ENCODE data around the gene ANKRD23.

ANKRD23 gene

DNA sequence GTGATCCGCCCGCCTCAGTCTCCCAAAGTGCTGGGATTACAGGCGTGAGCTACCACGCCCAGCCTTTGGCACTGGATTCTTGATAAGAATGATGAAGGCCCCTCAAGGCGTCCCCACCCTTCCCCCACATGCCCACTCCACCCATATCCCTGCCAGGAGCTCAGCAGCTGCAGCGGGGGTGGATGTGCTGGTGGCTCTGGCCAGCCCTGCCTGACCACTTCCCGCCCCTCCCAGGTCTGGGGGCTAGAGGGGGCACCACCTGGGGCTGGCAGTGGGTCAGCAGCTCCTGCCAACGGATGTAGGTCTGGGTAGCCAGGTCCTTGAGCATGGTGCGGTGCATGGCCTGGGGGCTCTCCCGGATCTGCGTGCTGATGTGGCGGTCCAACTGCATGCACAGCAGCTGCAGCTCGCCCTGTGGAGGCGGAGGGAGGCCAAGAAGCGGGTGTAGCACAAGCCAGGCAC lies 33.8 kb upstream of the ANKRD23 start:
- Histone ChIP-seq H3K4me3 (ENCODE audit: insufficient read depth, low read depth, low read length, poor library complexity, severe bottlenecking) (no peak overlapping the region), H3K4me1 (ENCODE audit: control insufficient read depth, insufficient read depth, low read length, poor library complexity, severe bottlenecking) (peaks cover 12% of the 10 kb centered on the region), H3K9me3 (ENCODE audit: control insufficient read depth, low read length) (no peaks in the 10 kb centered on the region), H3K27me3 (replicated peaks; ENCODE audit: control insufficient read depth, insufficient read depth, low read length, poor library complexity, severe bottlenecking) (no peaks in the 10 kb centered on the region), H3K36me3 (ENCODE audit: control insufficient read depth, insufficient read depth, low read length) (no peaks in the 10 kb centered on the region), H3K27ac (ENCODE audit: insufficient read depth, low read length, poor library complexity, severe bottlenecking) (no peak overlapping the region)
- no peak for DNase-seq

DNA sequence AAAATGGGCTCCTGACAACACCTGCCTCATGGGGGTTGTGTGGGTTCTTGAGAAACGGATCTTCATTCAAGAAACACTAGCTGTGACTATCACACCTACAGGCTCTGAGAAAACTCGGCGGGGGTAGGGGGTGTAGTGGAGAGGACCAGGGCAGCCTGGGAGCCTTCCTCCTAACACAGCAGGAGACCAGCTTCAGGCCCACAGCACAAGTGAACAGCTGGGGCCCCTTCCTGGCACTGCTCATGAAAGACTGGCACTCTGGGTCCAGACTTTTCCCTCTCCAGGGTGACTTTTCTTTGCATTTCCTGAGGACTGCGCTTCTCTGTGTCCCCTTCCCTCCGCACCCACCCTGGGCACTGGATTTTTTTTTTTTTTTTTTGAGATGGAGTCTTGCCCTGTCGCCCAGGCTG lies 33.2 kb upstream of the ANKRD23 start:
- H3K27me3 ChIP-seq (replicated peaks; ENCODE audit: control insufficient read depth, insufficient read depth, low read length, poor library complexity, severe bottlenecking) = no peaks in the 10 kb centered on the region
- H3K4me3 ChIP-seq (ENCODE audit: insufficient read depth, low read depth, low read length, poor library complexity, severe bottlenecking) = no peak overlapping the region
- DNase-seq = no peak
- H3K27ac ChIP-seq (ENCODE audit: insufficient read depth, low read length, poor library complexity, severe bottlenecking) = no peak overlapping the region
- no peaks in the 10 kb centered on the region for H3K9me3 ChIP-seq (ENCODE audit: control insufficient read depth, low read length)
- no peaks in the 10 kb centered on the region for H3K36me3 ChIP-seq (ENCODE audit: control insufficient read depth, insufficient read depth, low read length)
- peaks cover 12% of the 10 kb centered on the region for H3K4me1 ChIP-seq (ENCODE audit: control insufficient read depth, insufficient read depth, low read length, poor library complexity, severe bottlenecking)

DNA sequence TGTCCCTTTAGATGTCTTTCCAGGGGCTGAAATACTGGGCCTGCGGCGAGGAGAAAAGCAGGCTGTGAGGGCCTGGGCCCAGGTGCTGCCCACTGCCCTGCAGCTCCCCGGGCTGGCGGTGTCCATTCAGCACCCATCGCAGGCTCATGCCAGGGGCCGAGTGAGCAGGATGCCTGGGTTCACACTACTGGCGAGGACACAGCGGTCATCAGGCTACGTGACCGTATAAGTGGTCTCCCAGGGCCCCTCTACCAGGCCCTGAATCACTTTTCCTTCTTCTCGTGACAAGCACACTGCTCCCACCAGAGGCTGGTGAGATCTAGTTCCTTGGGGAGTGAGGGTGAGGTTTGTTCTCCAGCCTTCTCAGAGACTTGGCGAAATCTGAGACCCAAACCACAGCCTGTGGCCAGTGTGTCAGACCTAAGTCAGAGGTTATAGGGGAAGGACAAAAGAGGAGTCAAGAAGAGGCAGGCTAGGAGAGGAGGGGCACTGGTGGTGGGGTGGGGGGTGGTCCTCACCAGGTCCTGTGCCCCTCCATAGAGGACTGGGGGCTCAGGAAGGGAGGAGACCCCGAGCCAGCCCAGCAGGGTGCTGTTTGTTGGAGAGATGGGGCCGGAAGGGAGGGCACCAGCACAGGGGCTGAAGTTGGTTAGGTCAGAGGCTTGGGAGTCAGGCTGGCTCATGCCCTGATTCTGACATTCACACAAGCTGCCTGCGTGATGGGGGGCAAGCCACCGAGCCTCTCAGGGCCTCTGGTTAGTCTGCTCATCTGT lies 32.6 kb upstream of the ANKRD23 start:
- no peaks in the 10 kb centered on the region for H3K36me3 ChIP-seq (ENCODE audit: control insufficient read depth, insufficient read depth, low read length)
- no peak overlapping the region for H3K27ac ChIP-seq (ENCODE audit: insufficient read depth, low read length, poor library complexity, severe bottlenecking)
- no peak overlapping the region for H3K4me3 ChIP-seq (ENCODE audit: insufficient read depth, low read depth, low read length, poor library complexity, severe bottlenecking)
- H3K9me3 ChIP-seq (ENCODE audit: control insufficient read depth, low read length) = no peaks in the 10 kb centered on the region
- DNase-seq = no peak
- H3K27me3 ChIP-seq (replicated peaks; ENCODE audit: control insufficient read depth, insufficient read depth, low read length, poor library complexity, severe bottlenecking) = no peaks in the 10 kb centered on the region
- peaks cover 12% of the 10 kb centered on the region for H3K4me1 ChIP-seq (ENCODE audit: control insufficient read depth, insufficient read depth, low read length, poor library complexity, severe bottlenecking)

DNA sequence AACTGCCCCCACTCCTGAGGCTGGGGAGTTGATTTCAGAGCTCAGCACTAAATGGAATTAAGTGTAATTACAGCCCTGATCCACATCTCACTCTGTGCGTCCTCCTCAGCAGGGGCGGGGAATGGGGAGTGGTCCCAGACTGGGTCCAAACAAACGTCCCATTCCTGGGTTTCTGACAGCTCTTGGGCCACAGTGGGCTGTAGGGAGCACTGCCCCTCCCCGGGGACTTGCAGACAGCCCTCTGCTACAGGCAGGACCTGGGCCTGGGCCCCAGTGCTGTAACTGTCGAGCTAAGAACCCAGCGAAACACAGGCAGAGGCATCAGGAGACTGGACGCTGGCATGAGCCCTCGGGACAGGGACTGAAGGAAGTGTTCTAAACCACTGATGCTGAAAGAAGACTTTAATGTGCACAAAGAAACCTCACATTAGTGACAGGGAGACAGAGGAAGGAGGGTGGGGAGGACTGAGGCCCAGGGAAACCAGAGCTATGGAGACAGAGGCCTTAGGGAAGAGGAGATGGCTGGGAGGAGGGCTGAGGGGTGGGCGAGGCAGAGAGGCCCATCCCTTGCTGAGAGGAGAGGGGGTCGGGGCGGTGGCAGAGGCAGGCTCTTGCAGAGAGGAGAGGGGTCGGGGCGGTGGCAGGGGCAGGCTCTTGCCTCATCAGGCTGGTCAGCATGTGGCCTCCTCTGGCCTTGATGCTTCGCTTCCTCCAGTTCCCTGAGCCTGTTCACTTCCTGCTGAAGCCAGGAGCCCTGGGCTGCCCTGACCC lies 31.9 kb upstream of the ANKRD23 start:
- no peaks in the 10 kb centered on the region for H3K36me3 ChIP-seq (ENCODE audit: control insufficient read depth, insufficient read depth, low read length)
- H3K4me3 ChIP-seq (ENCODE audit: insufficient read depth, low read depth, low read length, poor library complexity, severe bottlenecking) = no peak overlapping the region
- no peaks in the 10 kb centered on the region for H3K9me3 ChIP-seq (ENCODE audit: control insufficient read depth, low read length)
- no peak for DNase-seq
- H3K27ac ChIP-seq (ENCODE audit: insufficient read depth, low read length, poor library complexity, severe bottlenecking) = no peak overlapping the region
- peaks cover 18% of the 10 kb centered on the region for H3K4me1 ChIP-seq (ENCODE audit: control insufficient read depth, insufficient read depth, low read length, poor library complexity, severe bottlenecking)
- H3K27me3 ChIP-seq (replicated peaks; ENCODE audit: control insufficient read depth, insufficient read depth, low read length, poor library complexity, severe bottlenecking) = no peaks in the 10 kb centered on the region

DNA sequence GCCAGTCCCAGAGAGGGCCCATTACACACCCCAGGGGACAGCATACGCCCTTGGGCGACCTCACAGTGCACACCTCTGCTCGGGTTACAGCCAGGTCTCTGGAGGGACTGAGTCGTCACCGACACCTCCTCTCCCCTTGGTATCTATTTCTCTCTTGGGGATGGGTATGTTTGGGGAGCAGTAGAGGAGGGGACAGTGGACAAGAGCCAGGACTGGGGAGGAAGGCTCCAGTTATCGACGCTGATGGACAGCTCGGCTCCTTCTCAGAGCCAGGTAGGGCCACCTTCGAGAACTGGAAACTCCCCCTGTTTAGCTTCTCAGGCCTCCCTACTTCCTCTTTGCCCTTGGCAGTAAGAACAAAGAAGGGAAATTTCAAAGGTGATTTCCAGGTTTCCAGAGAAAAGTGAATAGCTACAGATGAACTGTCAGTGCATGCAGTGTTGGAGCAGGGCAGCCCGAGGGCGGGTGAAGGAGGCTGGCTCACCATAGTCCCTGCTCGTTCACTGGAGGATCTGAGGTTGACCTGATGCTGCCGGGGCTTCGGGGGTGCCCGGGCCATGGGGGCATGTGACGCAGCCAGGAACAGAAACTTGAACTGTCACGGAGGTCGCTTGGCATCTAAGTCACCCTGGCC lies 30.5 kb upstream of the ANKRD23 start:
- Histone ChIP-seq H3K27ac (ENCODE audit: insufficient read depth, low read length, poor library complexity, severe bottlenecking) (peak overlapping the region; percentile 33), H3K36me3 (ENCODE audit: control insufficient read depth, insufficient read depth, low read length) (no peaks in the 10 kb centered on the region), H3K4me1 (ENCODE audit: control insufficient read depth, insufficient read depth, low read length, poor library complexity, severe bottlenecking) (peaks cover 25% of the 10 kb centered on the region), H3K27me3 (replicated peaks; ENCODE audit: control insufficient read depth, insufficient read depth, low read length, poor library complexity, severe bottlenecking) (no peaks in the 10 kb centered on the region), H3K4me3 (ENCODE audit: insufficient read depth, low read depth, low read length, poor library complexity, severe bottlenecking) (no peak overlapping the region), H3K9me3 (ENCODE audit: control insufficient read depth, low read length) (no peaks in the 10 kb centered on the region)
- no peak for DNase-seq

DNA sequence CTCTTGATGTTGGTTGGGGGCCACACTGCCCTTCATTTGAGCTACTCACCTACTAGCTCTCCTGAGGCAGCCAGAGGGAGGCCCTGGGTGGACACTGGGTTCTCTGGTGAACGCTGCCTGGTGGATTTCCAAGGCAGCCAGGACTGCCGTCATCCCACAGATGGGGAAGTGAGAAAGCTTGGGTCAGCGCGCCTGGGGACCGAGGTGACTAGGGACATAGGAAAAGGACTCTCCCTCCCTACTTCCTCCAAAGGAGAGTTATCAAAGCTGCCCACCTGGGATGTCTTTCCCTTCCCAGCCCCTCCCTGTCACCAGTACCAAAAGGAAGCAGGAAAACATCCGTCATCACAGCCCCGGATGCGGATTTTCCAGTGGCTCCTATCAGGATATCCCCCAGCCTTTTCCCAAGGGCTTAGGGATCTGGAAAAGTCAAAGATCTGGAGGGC lies 29.9 kb upstream of the ANKRD23 start:
- no peak for DNase-seq
- Histone ChIP-seq H3K4me3 (ENCODE audit: insufficient read depth, low read depth, low read length, poor library complexity, severe bottlenecking) (no peak overlapping the region), H3K27me3 (replicated peaks; ENCODE audit: control insufficient read depth, insufficient read depth, low read length, poor library complexity, severe bottlenecking) (no peaks in the 10 kb centered on the region), H3K4me1 (ENCODE audit: control insufficient read depth, insufficient read depth, low read length, poor library complexity, severe bottlenecking) (peaks cover 25% of the 10 kb centered on the region), H3K9me3 (ENCODE audit: control insufficient read depth, low read length) (no peaks in the 10 kb centered on the region), H3K27ac (ENCODE audit: insufficient read depth, low read length, poor library complexity, severe bottlenecking) (peak overlapping the region; percentile 33), H3K36me3 (ENCODE audit: control insufficient read depth, insufficient read depth, low read length) (no peaks in the 10 kb centered on the region)

DNA sequence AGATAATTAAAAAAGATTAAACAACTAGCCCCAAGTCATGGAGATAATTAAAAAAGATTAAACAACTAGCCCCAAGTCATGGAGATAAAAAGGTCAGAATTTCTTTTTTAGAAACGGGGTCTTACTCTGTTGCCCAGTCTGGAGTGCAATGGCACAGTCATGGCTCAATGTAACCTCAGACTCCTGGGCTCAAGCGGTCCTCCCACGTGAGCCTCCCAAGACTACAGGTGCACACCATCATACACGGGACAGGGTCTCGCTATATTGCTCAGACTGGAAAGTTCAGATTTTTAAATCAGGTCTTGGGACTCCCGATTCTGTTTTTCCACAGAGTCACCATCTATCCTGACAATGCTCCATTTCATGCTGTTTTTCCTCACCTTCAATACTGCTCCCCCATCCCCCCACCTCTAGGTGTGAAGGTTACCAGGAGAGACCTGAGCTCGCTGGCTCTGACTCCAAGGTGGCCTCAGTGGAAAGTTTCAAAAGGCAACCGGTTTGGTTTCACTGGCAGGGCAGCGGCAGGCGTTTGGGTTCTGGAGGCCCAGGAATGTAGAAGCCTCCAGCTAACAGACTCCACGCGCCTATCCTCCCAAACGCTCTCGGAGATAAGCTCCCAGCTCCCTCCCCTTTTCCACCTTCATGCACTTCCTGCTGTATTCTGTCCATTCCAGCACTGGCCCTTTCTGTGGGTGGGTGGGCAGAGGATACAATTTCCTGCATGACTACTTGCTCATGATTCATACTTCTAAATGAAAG lies 28.9 kb upstream of the ANKRD23 start:
- Histone ChIP-seq H3K36me3 (ENCODE audit: control insufficient read depth, insufficient read depth, low read length) (no peaks in the 10 kb centered on the region), H3K27me3 (replicated peaks; ENCODE audit: control insufficient read depth, insufficient read depth, low read length, poor library complexity, severe bottlenecking) (no peaks in the 10 kb centered on the region), H3K9me3 (ENCODE audit: control insufficient read depth, low read length) (no peaks in the 10 kb centered on the region), H3K4me1 (ENCODE audit: control insufficient read depth, insufficient read depth, low read length, poor library complexity, severe bottlenecking) (peaks cover 32% of the 10 kb centered on the region), H3K27ac (ENCODE audit: insufficient read depth, low read length, poor library complexity, severe bottlenecking) (no peak overlapping the region), H3K4me3 (ENCODE audit: insufficient read depth, low read depth, low read length, poor library complexity, severe bottlenecking) (no peak overlapping the region)
- no peak for DNase-seq

DNA sequence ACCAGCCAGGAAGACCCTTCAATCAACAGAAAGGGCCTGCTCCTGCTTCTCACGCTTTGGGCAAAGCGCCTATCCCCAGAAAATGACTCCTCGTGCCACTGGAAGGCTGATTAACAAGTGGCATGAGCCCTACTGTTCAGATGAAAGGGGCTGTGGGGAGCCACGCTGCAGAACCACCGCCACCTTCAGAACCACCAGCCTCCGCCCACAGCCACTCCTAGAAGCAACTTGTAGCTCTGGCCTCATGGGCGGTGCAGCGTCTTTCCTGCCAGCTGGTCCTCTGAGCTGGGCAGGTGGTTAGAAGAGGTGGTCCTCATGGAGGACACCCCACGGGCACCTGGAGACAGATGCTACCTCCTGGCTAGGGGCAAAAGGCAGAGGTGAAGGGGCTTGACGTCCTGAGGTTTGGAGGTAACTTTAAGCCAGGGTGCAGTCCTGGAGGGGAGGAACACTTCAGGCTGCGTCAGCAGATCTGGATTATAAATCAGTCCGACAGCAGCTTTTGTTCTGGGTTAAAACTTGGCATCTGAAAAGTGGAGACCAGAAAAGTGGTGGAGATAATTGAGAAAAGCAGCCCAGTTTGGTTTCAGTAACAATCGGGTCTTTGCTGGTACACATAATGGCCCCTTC lies 26.9 kb upstream of the ANKRD23 start:
- Histone ChIP-seq H3K9me3 (ENCODE audit: control insufficient read depth, low read length) (no peaks in the 10 kb centered on the region), H3K27ac (ENCODE audit: insufficient read depth, low read length, poor library complexity, severe bottlenecking) (peak overlapping the region; percentile 81), H3K36me3 (ENCODE audit: control insufficient read depth, insufficient read depth, low read length) (peaks cover 12% of the 10 kb centered on the region), H3K4me1 (ENCODE audit: control insufficient read depth, insufficient read depth, low read length, poor library complexity, severe bottlenecking) (peaks cover 45% of the 10 kb centered on the region), H3K4me3 (ENCODE audit: insufficient read depth, low read depth, low read length, poor library complexity, severe bottlenecking) (peak overlapping the region; percentile 96), H3K27me3 (replicated peaks; ENCODE audit: control insufficient read depth, insufficient read depth, low read length, poor library complexity, severe bottlenecking) (no peaks in the 10 kb centered on the region)
- DNase-seq = peak; percentile 57 to 64 (median 60)
